HL-60 (cell line): ENCODE data around the gene DCTPP1.
A peak's percentile ranks its signal among the peaks of the same experiment; 100 is the strongest.

Experiments used
- DNase-seq, 2 experiments: peaks; one replicate each; pipeline ENCODE4 v3.0.0-alpha.2; 2010 to 2020; ENCODE audit warnings: low read depth in 1 of 2, low spot score in 1 of 2
- H3K27ac ChIP-seq: fragments of 250-450 bp; sonication (Bioruptor Pico); replicated peaks from 2 replicates; pipeline ENCODE4 v1.5.1; 2020; ENCODE audit warnings: mild to moderate bottlenecking, moderate library complexity
- H3K27me3 ChIP-seq: fragments of 250-450 bp; sonication (Bioruptor Pico); 2 replicates; pipeline ENCODE4 v1.5.1; 2021; ENCODE audit warnings: mild to moderate bottlenecking, moderate library complexity; ENCODE audit not compliant: insufficient read depth, poor library complexity, severe bottlenecking
- H3K4me3 ChIP-seq: replicated peaks from 2 replicates; pipeline ENCODE4 v1.5.1; 2011; ENCODE audit warnings: mild to moderate bottlenecking, control low read depth, low read length; ENCODE audit not compliant: insufficient read depth
- GABPA ChIP-seq: IDR thresholded peaks from 2 replicates; pipeline ENCODE4 v1.6.1; 2012; ENCODE audit warnings: low read depth
- POLR2AphosphoS5 ChIP-seq: IDR thresholded peaks from 2 replicates; pipeline ENCODE4 v1.6.1; 2012; ENCODE audit warnings: low read depth
- SPI1 ChIP-seq: IDR thresholded peaks from 2 replicates; pipeline ENCODE4 v1.6.1; 2012; ENCODE audit warnings: low read depth, mild to moderate bottlenecking, borderline replicate concordance
- TF ChIP-seq, protein P1 (sequence below): IDR thresholded peaks from one replicate; pipeline ENCODE4 v1.5.1; 2011; ENCODE audit warnings: low read length, control low read depth, inconsistent platforms; ENCODE audit not compliant: insufficient read depth
- TF ChIP-seq, protein P2 (sequence below): IDR thresholded peaks from 2 replicates; pipeline ENCODE4 v1.6.1; 2012; ENCODE audit warnings: low read depth; ENCODE audit not compliant: insufficient replicate concordance

Gene DCTPP1

DNA sequence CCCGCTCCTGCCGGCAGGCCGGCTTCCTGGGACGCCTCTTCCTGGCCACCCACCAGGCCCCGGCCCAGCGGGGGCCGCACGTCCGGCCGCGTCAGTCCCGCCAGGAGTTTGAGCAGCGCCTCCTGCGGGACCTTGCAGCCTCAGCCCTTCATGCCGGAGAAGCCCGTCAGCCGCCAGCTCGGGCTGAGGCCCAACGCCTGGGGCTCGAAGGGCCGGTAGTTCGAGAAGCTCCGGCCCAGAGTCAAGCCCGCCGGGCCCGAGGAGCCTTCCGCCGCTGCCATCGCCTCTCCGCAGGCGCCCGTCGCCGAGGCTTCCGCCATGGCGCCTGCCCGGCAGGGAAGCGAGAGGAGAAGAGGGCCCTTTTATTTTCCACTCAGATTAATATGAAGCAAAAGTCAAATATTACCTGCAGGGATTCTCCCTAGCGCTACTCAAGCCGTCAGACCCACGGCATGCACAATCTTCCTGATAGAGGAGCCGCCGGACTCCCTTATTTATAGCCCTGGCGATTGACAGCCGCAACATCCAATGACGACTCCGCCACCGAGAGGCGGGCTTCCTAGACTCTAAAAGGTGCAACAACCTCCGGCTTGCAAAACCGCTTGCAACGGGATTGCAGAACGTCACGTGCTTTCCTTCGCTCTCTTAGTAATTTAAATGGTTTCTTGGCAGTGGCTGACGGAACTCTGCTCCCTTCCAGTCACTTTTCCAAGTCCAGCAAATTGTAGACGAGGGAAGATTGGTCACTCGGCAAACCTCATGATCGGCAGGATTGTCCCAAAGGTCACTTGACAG, 15.8 kb upstream of the DCTPP1 start, which contains the start of gene SEPHS2:
Gene SEPHS2 (minus strand): TSS at position 467 of the 795 bp plus-strand sequence. CDS start 147 bp downstream, at position 320.
- DNase-seq, result peak; percentile 93 to 99
- Histone ChIP-seq H3K4me3 (peak within 1 kb of the TSS; percentile 64), H3K27ac (peak within 1 kb of the TSS; percentile 97), H3K27me3 (no peaks in the 10 kb centered on the region)
- TF ChIP-seq GABPA (peak; percentile 68), POLR2AphosphoS5 (peak; percentile 96), SPI1 (no peak)
- TF ChIP-seq, protein P1, sequence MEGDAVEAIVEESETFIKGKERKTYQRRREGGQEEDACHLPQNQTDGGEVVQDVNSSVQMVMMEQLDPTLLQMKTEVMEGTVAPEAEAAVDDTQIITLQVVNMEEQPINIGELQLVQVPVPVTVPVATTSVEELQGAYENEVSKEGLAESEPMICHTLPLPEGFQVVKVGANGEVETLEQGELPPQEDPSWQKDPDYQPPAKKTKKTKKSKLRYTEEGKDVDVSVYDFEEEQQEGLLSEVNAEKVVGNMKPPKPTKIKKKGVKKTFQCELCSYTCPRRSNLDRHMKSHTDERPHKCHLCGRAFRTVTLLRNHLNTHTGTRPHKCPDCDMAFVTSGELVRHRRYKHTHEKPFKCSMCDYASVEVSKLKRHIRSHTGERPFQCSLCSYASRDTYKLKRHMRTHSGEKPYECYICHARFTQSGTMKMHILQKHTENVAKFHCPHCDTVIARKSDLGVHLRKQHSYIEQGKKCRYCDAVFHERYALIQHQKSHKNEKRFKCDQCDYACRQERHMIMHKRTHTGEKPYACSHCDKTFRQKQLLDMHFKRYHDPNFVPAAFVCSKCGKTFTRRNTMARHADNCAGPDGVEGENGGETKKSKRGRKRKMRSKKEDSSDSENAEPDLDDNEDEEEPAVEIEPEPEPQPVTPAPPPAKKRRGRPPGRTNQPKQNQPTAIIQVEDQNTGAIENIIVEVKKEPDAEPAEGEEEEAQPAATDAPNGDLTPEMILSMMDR, result no peak
- TF ChIP-seq, protein P2, sequence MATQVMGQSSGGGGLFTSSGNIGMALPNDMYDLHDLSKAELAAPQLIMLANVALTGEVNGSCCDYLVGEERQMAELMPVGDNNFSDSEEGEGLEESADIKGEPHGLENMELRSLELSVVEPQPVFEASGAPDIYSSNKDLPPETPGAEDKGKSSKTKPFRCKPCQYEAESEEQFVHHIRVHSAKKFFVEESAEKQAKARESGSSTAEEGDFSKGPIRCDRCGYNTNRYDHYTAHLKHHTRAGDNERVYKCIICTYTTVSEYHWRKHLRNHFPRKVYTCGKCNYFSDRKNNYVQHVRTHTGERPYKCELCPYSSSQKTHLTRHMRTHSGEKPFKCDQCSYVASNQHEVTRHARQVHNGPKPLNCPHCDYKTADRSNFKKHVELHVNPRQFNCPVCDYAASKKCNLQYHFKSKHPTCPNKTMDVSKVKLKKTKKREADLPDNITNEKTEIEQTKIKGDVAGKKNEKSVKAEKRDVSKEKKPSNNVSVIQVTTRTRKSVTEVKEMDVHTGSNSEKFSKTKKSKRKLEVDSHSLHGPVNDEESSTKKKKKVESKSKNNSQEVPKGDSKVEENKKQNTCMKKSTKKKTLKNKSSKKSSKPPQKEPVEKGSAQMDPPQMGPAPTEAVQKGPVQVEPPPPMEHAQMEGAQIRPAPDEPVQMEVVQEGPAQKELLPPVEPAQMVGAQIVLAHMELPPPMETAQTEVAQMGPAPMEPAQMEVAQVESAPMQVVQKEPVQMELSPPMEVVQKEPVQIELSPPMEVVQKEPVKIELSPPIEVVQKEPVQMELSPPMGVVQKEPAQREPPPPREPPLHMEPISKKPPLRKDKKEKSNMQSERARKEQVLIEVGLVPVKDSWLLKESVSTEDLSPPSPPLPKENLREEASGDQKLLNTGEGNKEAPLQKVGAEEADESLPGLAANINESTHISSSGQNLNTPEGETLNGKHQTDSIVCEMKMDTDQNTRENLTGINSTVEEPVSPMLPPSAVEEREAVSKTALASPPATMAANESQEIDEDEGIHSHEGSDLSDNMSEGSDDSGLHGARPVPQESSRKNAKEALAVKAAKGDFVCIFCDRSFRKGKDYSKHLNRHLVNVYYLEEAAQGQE, result peak; percentile 73

DNA sequence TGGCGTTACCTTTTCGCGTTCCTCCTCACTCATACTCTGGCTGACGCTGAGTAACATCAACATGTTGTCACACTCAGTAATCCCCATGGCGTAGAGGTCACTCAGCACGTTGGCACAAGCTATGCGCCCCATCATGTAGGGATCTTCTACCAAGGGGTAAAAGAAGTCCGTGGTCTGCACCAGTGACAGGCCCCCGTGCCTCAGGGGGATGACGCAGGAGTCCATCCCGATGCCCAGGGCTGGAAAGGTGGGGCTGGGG, 15.2 kb upstream of the DCTPP1 start:
- Histone ChIP-seq H3K4me3 (peak overlapping the region; percentile 64), H3K27me3 (no peaks in the 10 kb centered on the region), H3K27ac (peak overlapping the region; percentile 97)
- DNase-seq, result no peak
- TF ChIP-seq POLR2AphosphoS5 (no peak; the same call in 1 of the 2 replicates), SPI1 (no peak), GABPA (no peak)
- TF ChIP-seq, protein P1, result no peak
- TF ChIP-seq, protein P2, result no peak

DNA sequence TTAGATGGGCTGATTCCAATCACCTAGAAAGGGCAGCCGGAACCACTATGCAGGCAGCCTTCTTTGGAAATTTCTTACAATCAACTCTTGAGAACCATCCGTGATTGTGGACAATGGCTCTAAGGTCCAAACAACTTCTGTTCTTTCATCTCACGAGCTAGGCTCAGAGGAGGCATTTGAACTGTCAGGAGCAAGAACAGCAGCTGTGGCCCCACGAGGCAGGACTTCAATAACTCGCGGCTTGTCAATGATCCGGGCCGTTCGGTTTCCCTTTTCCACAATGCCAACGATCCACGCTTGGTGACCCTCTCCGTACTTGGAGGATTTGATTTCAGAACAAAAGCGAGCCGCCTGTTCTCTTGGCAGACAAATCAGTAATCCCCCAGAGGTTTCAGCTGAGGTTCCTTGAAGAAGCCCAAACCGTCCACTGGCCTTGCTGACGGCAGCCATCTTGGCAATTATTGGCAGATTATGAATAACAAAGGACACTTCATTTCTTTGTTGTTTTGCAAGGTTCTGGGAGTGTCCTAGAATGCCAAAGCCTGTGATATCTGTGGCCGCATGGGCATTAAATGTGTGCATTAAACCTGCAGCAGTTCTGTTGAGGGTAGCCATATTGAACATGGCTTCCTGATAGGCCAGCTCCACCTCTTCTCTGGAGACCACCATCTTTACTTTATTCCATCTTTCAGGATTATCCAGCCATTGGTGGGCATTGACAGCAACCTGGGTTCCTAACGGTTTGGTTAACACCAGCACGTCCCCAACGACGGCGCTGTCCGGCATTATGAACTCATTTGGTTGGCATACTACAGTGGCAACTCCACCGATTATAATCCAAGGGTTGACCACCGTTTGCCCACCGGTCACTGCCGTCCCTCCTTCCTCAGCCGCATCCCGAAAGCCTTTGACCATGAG, 14.7 kb upstream of the DCTPP1 start:
- no peak for TF ChIP-seq GABPA
- TF ChIP-seq, protein P1, result no peak
- no peak for TF ChIP-seq POLR2AphosphoS5
- no peak for TF ChIP-seq SPI1
- TF ChIP-seq, protein P2, result no peak
- peak overlapping the region; percentile 97 for H3K27ac ChIP-seq
- no peaks in the 10 kb centered on the region for H3K27me3 ChIP-seq
- H3K4me3 ChIP-seq, result peak overlapping the region; percentile 64
- no peak for DNase-seq
